ENCODE measurements around the gene MAF.
A peak's percentile ranks its signal among the peaks of the same experiment; 100 is the strongest.

The MAF gene

GRCh38 chr16:79610771-79611170 is 10.2 kb upstream of the MAF start:
- DNase-seq, result no peak

- DNase-seq, result no peak
Measured at GRCh38 chr16:79609861-79610260, 9.3 kb upstream of the MAF start.

- DNase-seq, result no peak
Measured at GRCh38 chr16:79608976-79609375, 8.4 kb upstream of the MAF start.

GRCh38 chr16:79607587-79607986 is 7.0 kb upstream of the MAF start:
- peak; percentile 13 for DNase-seq

- no peak for DNase-seq
Measured at GRCh38 chr16:79605999-79606398, 5.5 kb upstream of the MAF start.

GRCh38 chr16:79603055-79603454 is 2.5 kb upstream of the MAF start:
- no peak for DNase-seq

GRCh38 chr16:79602628-79603014 is 2.1 kb upstream of the MAF start:
- DNase-seq, result no peak

GRCh38 chr16:79601931-79602627 is 1.5 kb upstream of the MAF start:
- DNase-seq, result peak; percentile 89

GRCh38 chr16:79601092-79601930 is 774 bp upstream of the MAF start:
- peak; percentile 38 for DNase-seq

GRCh38 chr16:79599837-79600637 is 500 bp downstream of the MAF start:
- DNase-seq, result peak; percentile 58

GRCh38 chr16:79599256-79599836 is 1.2 kb downstream of the MAF start:
- DNase-seq, result no peak

- peak; percentile 28 for DNase-seq
Measured at GRCh38 chr16:79598348-79599181, 2.0 kb downstream of the MAF start.

- DNase-seq, result no peak
Measured at GRCh38 chr16:79598063-79598347, 2.5 kb downstream of the MAF start.

GRCh38 chr16:79597277-79598062 is 3.1 kb downstream of the MAF start:
- no peak for DNase-seq

GRCh38 chr16:79595931-79596450 is 4.5 kb downstream of the MAF start:
- no peak for DNase-seq

GRCh38 chr16:79595231-79595641 is 5.3 kb downstream of the MAF start:
- peak; percentile 47 for DNase-seq

- DNase-seq, result no peak
Measured at GRCh38 chr16:79593754-79594153, 6.8 kb downstream of the MAF start.

- peak; percentile 54 for DNase-seq
Measured at GRCh38 chr16:79593074-79593531, 7.4 kb downstream of the MAF start.

- DNase-seq, result peak; percentile 12
Measured at GRCh38 chr16:79592186-79592585, 8.4 kb downstream of the MAF start.

- no peak for DNase-seq
Measured at GRCh38 chr16:79589601-79590102, 10.9 kb downstream of the MAF start.

- no peak for DNase-seq
Measured at GRCh38 chr16:79587897-79588296, 12.6 kb downstream of the MAF start.

Measured in midbrain (tissue), 1 donor.